Right lung (tissue), 5 donors: ENCODE data around the gene FRMPD4. TPM values are rescaled to one million over a fixed set of nuclear protein-coding genes. Genes with fewer than 3 reads are reported as not detected.
A peak's percentile ranks its signal among the peaks of the same experiment; 100 is the strongest.

Experiments
- DNase-seq, 2 donors: peaks; one replicate each; pipeline ENCODE4 v3.0.0-alpha.2; 2013
- polyA plus RNA-seq, 5 donors: library from polyadenylated mRNA; unstranded; fragments of 120-200 nt; gene quantifications; one replicate each; pipeline versions ENCODE4 v1.2.1 to v1.2.3, GENCODE V29; 2013; ENCODE audit warnings: inconsistent platforms in 1 of 5, low replicate concordance in 1 of 5; ENCODE audit not compliant: insufficient read length in 5 of 5, insufficient read depth in 1 of 5

The FRMPD4 gene
- polyA plus RNA-seq, 5 donors, result 0.40 to 1.2 (median 0.76) TPM

GRCh38 chrX:12360986-12361598 lies 222.8 kb downstream of the FRMPD4 start:
- DNase-seq, result no peak

DNA sequence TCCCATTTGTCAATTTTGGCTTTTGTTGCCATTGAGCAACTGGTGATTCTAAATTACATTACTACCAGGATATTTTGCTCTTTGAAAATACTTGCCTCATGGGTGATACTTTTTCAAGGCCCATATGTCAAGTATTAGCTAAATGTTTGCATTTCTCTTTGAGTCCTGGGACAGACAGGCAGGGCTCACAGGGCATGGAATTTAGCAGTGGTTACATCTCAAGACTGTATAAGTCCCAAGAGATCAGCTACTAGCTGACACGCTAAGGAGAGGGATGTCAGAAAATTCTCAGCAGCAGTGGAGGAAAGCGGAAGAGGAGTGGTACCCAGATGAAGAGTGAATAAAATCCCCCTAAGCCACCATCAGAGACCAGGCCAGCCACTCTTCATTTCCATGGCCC lies 224.9 kb downstream of the FRMPD4 start:
- DNase-seq, result no peak

DNA sequence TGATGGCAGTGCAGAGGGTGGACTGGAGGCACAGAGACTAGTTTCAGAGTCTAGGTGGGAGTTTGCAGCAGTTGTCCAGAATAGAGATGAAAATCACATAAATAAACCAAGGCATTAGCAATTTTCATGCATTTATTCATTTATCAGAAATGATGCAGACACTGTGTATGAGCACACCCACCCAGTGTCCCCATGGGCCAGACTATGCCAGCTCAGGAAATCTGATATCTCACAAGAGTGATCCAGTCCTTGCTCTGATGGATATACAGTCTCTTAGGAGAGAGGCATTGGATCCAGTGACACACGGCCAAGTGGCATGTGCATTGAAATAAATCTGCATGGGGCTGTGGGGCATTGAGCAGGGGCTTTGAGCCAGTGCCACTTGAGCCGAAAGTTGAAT lies 228.2 kb downstream of the FRMPD4 start:
- no peak for DNase-seq

DNA sequence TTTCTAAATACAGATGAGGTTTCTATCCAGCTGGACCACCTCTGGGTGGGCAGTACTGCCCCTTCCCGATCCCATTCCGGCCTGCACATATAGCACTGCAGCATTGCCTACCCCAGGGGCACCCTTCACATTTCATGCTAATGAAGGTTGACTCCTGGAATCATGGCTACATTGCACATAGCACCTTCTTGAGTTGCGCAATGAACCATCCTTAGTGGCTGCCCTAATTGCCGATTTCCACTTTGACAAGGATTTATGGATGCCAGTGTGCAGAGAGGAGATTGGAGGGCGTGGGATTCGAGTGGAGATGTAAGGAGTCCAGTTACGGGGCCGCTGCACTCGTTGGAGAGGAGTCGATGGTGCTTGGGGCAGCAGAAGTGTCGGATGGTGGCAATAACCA lies 229.0 kb downstream of the FRMPD4 start:
- DNase-seq, result no peak

DNA sequence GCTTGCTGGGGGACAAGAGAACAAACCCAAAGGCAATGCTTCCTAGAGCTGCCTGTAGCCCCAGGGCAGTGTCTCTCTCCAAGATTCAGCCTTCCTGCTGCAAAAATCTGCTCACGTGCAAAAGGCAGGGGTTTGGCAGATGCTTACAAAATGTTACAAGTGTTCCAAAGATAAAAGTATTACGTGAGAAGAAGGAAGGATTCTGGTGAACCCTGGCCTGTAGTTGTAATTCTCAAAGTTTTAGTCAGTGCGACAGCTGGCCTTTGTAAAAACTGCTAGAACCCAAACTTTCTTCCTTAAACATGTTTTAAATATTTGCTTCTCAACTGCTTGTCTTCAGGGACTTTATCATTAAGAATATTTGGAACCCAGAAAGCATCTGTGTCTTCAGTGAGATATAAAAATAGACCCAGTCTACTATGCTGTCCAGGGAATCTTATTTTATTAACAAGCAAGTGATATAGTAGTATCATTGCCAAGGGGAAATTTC lies 232.3 kb downstream of the FRMPD4 start:
- peak in 1 of 2 donors; percentile 26 for DNase-seq

DNA sequence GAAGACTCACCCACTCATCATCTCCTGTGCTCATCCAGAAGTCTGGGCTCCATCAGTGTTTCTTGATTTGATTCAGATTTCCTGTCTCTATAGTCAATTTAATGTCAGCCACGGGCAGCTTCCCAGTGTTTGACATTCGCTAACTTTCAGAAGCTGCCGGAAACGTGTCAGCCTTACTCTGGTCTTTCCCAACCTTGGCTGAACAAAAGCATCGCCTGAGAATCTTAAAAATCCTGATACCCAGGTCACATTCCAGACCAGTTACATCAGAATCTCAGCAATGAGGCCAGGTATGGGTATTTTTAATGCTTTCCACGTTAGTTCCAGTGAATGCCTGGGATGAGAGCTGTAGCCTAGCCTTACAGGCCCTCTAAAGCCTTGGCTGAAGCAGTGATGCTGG lies 233.8 kb downstream of the FRMPD4 start:
- no peak for DNase-seq

GRCh38 chrX:12374286-12374685 lies 236.0 kb downstream of the FRMPD4 start:
- DNase-seq, result peak in 1 of 2 donors; percentile 21

- DNase-seq, result no peak
Measured at GRCh38 chrX:12378253-12378652, 240.0 kb downstream of the FRMPD4 start.

GRCh38 chrX:12378706-12379105 lies 240.4 kb downstream of the FRMPD4 start:
- no peak for DNase-seq

GRCh38 chrX:12379671-12380070 lies 241.4 kb downstream of the FRMPD4 start:
- no peak for DNase-seq

GRCh38 chrX:12383196-12383595 lies 244.9 kb downstream of the FRMPD4 start:
- no peak for DNase-seq

- DNase-seq, result no peak
Measured at GRCh38 chrX:12390301-12390700, 252.0 kb downstream of the FRMPD4 start.

GRCh38 chrX:12396584-12396983 lies 258.3 kb downstream of the FRMPD4 start:
- DNase-seq, result no peak

DNA sequence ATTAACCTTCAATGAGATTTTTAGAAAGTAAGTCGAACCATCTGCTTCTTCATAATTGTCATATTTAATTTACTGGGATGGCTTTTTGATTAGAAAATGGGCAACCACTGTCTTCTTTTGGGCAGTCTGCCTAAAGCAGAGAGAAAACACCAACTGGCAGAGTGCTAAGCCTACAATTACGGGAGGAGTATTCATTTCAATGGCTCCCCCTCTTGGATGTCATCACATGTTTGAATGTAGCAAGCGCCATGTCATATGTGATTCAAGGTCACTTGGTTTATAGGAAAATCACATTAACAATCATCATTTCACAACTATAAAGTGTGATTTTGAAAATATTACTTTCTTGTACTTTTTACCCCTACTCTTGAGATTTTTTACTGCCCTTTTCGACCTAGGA lies 261.9 kb downstream of the FRMPD4 start:
- DNase-seq, result no peak

DNA sequence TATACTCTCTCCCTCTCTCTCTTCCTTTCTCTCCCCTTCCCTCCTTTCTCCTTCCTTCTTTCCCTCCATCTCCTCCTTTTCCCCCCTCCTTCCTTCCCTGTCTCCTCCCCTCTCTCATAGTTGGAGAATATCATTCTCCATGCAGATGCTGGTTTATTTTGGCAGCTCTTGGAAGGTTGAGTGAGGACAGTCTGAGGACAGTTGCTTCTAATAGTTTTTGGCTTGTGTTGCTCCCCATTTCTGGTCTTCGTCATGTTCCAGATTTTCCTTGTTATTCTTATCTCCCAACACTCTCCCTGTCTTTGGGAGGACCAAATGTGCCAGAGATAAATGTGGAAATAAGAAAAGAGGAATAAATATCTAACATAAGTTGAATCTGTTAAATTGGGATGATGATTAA lies 263.0 kb downstream of the FRMPD4 start:
- no peak for DNase-seq

GRCh38 chrX:12403474-12404082 lies 265.3 kb downstream of the FRMPD4 start:
- no peak for DNase-seq

GRCh38 chrX:12405306-12405705 lies 267.0 kb downstream of the FRMPD4 start:
- DNase-seq, result no peak

DNA sequence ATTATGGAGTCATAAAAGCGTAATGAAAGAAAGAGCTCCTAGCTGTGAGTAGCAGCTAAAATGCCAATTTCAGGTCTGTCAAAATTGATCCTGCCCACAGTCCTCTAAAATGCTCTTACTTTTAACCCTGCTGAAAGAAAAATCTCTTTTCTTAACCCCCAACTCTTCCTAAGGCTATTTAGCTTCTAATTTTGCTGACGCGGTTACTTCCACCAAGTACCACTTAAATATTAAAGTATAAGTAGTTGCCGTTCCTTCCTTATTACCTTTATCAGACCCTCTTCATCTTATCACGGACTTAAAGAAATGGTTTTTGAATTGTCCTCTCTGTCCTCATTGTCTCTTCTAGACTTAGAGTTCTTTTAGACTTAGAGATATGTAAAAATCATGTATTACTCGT lies 272.2 kb downstream of the FRMPD4 start:
- no peak for DNase-seq

GRCh38 chrX:12411831-12412230 lies 273.6 kb downstream of the FRMPD4 start:
- no peak for DNase-seq

GRCh38 chrX:12412561-12412960 lies 274.3 kb downstream of the FRMPD4 start:
- DNase-seq, result no peak

DNA sequence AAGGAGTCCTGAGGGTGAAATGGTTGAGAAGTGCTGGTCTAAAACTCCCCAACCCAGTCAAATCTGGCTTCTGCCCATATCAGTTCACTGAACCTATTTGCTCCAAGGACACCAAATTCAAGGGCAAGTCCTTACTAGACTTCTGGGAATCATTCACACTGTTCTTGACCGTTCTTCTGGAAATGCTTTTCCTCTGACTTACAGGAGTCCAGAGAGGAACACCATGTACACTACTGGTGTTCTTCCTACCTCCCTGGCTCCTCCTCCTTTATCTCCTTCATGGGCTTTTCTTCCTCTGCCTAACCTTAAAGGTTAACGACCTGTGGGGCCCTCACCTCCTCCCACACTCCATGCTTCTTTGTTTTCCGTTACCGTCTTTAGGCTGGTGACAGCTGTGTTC lies 281.3 kb downstream of the FRMPD4 start:
- DNase-seq, result no peak

- DNase-seq, result no peak
Measured at GRCh38 chrX:12421918-12422317, 283.6 kb downstream of the FRMPD4 start.

DNA sequence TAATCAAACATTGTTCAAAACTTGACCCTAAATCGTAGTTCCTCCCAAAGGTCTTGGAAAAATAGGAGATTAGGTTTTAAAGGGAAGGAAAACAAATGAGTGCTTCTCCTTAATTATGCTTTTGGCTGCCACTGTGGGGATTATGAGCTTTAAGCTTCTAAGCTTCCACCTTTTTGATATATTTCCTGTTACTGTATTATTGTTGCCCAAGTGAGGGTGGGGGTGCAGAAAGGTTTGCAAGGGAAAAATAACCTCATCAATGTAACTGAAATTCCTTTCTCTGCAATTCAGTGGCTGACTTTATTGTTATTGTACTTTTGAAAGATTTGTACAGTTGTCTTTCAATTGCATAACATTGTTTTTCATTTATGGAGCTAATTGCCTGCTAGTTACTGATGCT lies 285.1 kb downstream of the FRMPD4 start:
- no peak for DNase-seq

DNA sequence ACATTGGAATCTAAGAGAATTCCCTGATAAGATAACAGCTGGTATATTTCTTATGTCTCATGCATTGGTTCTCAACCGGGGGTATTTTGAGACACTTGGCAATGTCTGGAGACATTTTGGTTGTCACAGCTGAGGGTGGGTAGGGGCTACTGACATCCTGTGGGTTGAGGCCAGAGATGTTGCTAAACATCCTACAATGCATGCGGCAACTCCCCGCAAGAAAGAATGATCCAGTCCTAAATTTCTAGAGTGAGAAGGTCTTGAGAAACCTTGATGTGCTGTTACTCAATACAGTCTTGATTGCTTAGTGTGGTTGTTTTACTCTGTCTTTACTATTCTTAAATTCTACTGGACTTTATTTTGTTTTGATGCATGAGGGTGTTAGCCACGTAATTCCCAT lies 287.2 kb downstream of the FRMPD4 start:
- no peak for DNase-seq
